Measurements from ENCODE around the gene ATAD3B. TPM values are rescaled to one million over a fixed set of nuclear protein-coding genes. Genes with fewer than 3 reads are reported as not detected.

ATAD3B gene, protein sequence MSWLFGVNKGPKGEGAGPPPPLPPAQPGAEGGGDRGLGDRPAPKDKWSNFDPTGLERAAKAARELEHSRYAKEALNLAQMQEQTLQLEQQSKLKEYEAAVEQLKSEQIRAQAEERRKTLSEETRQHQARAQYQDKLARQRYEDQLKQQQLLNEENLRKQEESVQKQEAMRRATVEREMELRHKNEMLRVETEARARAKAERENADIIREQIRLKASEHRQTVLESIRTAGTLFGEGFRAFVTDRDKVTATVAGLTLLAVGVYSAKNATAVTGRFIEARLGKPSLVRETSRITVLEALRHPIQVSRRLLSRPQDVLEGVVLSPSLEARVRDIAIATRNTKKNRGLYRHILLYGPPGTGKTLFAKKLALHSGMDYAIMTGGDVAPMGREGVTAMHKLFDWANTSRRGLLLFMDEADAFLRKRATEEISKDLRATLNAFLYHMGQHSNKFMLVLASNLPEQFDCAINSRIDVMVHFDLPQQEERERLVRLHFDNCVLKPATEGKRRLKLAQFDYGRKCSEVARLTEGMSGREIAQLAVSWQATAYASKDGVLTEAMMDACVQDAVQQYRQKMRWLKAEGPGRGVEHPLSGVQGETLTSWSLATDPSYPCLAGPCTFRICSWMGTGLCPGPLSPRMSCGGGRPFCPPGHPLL
- polyA plus RNA-seq (2011; rRNA removed) (0.13 and 0.21 TPM in 2 replicates), polyA plus RNA-seq (2017; fragmentation: RNase III; extraction: RNeasy Plus Mini Kit Qiagen cat#74134 plus additional on column Dnase treatment) (0.99 to 1.1 TPM (median 0.99 TPM) in 3 replicates), polyA minus RNA-seq (2011; rRNA and poly(A)+ RNA removed) (0.08 and 0.24 TPM in 2 replicates)
- polyA plus RNA-seq (2012; cell fraction: cytosol; rRNA removed) = 0.09 and 0.17 TPM in 2 replicates
- polyA plus RNA-seq (2012; cell fraction: nucleus; rRNA removed) = 0.08 and 0.10 TPM in 2 replicates

DNA sequence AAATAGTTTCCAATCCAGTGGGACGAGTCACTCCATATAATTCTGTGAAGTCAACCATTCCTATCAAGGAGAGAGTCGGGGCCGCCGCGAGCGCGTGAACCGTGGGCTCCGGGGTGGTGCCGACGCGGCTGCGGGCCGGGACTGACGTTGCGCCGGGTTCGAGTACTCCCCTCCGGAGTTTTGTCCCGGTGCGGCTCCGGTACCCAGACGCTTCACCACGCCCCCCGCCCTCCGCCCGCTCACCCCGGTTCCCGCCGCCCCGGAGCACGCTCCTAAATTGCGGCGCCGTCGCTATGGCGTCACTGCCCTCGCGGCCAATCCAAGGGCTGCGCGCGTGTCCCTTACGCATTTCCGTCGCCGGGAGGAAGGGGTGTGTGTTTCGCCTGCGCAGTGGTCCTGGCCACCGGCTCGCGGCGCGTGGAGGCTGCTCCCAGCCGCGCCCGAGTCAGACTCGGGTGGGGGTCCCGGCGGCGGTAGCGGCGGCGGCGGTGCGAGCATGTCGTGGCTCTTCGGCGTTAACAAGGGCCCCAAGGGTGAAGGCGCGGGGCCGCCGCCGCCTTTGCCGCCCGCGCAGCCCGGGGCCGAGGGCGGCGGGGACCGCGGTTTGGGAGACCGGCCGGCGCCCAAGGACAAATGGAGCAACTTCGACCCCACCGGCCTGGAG is at the start of gene ATAD3B:
Gene ATAD3B, plus strand, starts transcription at position 377 of the 664 bp plus-strand sequence. Its CDS starts 120 bp downstream, at position 497.
- Histone ChIP-seq H3K4me2 (no peak within 1 kb of the TSS), H3K4me1 (no peaks in the 10 kb centered on the region), H3K9me3 (no peaks in the 10 kb centered on the region), H3K4me3 (no peak within 1 kb of the TSS), H3K27ac (no peak within 1 kb of the TSS)
- WGBS (ENCODE audit: missing lambda C conversion rate) = no CpG with 5 or more reads among the region's 87 CpGs
- ATAC-seq (peak in 1 of 2 experiments; percentile 64; a peak in 1 of 6 replicates), FAIRE-seq (no peak), DNase-seq (ENCODE audit: low read depth in 1 of 2, low spot score in 1 of 2) (no peak)
- ChIA-PET CTCF (no interaction called here), POLR2A (no interaction called here)
- TF ChIP-seq NR3C1 (IDR thresholded peaks at IDR 0.05) (no peak), CBX8 (IDR thresholded peaks at IDR 0.05) (no peak), BHLHE40 (IDR thresholded peaks at IDR 0.05; ENCODE audit: low read depth, low read length) (no peak), CBX2 (IDR thresholded peaks at IDR 0.05; ENCODE audit: borderline replicate concordance, low read depth) (no peak), FOSB (CRISPR knock-in tag; IDR thresholded peaks at IDR 0.05) (no peak), KDM5A (IDR thresholded peaks at IDR 0.05) (no peak), PHF8 (IDR thresholded peaks at IDR 0.05; ENCODE audit: borderline replicate concordance, low read depth) (no peak), EHMT2 (IDR thresholded peaks at IDR 0.05; ENCODE audit: low read depth) (no peak), CHD2 (IDR thresholded peaks at IDR 0.05; ENCODE audit: low read length, partially characterized antibody) (no peak)

DNA sequence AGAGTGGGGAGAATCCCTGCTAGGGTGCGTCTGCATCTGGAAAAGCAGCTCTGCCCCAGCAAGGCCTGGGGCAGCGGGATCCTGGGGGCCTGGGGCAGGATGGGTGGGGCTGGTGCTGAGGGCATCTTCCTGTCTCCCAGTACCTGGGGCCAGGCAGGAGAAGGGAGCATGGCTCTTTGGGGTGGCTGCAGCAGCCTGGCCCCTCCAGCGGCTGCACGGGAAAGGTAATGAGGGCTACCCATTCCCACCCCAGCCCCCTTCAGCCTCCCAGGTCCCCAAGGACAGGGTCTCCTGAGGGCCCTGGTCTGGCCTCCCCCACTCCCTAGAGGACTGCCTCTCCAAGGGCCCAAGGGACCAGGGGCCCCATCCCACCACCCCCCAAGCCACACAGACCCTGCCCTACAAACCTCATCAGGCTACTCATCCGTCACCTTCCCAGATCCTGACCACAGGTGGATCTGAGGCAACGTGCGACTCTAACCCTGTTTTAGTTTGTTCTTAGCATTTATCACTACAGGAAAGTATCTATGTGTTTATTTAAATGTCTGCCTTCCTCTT is 49.6 kb upstream of the ATAD3B start:
- FAIRE-seq (no peak), ATAC-seq (no peak), DNase-seq (ENCODE audit: low read depth in 1 of 2, low spot score in 1 of 2) (no peak)
- WGBS (ENCODE audit: missing lambda C conversion rate) = 79% methylated on average over 4 of the region's 7 CpGs
- peak overlapping the region in 1 of 2 experiments; percentile 52; a peak in 2 of 6 replicates for H3K27ac ChIP-seq
- ChIA-PET POLR2A (no interaction called here), CTCF (no interaction called here)
- TF ChIP-seq POLR2AphosphoS2 (conservative IDR thresholded peaks at IDR 0.05; ENCODE audit: low read length) = no peak
- TF ChIP-seq, protein P1, sequence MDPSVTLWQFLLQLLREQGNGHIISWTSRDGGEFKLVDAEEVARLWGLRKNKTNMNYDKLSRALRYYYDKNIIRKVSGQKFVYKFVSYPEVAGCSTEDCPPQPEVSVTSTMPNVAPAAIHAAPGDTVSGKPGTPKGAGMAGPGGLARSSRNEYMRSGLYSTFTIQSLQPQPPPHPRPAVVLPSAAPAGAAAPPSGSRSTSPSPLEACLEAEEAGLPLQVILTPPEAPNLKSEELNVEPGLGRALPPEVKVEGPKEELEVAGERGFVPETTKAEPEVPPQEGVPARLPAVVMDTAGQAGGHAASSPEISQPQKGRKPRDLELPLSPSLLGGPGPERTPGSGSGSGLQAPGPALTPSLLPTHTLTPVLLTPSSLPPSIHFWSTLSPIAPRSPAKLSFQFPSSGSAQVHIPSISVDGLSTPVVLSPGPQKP (IDR thresholded peaks at IDR 0.05; ENCODE audit: low read depth, low read length) = no peak
- no peak for TF ChIP-seq SMC3 (IDR thresholded peaks at IDR 0.05)
- TF ChIP-seq SREBF2 (IDR thresholded peaks at IDR 0.05) = no peak
- TF ChIP-seq ZFP36 (IDR thresholded peaks at IDR 0.05; ENCODE audit: borderline replicate concordance, partially characterized antibody) = no peak
- TF ChIP-seq HDAC2 (IDR thresholded peaks at IDR 0.05) = no peak
- no peak for TF ChIP-seq FOSB (CRISPR knock-in tag; IDR thresholded peaks at IDR 0.05)
- no peak for TF ChIP-seq GATA3 (IDR thresholded peaks at IDR 0.05; ENCODE audit: borderline replicate concordance)
- TF ChIP-seq FOXS1 (CRISPR knock-in tag; IDR thresholded peaks at IDR 0.05) = no peak
- TF ChIP-seq CHD2 (IDR thresholded peaks at IDR 0.05; ENCODE audit: low read length, partially characterized antibody) = no peak
- TF ChIP-seq RAD21 (conservative IDR thresholded peaks at IDR 0.05 in 1 of 2, IDR thresholded peaks at IDR 0.05 in 1 of 2) = no peak
- TF ChIP-seq EP300 (IDR thresholded peaks at IDR 0.05) = no peak
- TF ChIP-seq, protein P2, sequence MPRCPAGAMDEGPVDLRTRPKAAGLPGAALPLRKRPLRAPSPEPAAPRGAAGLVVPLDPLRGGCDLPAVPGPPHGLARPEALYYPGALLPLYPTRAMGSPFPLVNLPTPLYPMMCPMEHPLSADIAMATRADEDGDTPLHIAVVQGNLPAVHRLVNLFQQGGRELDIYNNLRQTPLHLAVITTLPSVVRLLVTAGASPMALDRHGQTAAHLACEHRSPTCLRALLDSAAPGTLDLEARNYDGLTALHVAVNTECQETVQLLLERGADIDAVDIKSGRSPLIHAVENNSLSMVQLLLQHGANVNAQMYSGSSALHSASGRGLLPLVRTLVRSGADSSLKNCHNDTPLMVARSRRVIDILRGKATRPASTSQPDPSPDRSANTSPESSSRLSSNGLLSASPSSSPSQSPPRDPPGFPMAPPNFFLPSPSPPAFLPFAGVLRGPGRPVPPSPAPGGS (IDR thresholded peaks at IDR 0.05) = no peak
- TF ChIP-seq EHF (CRISPR knock-in tag; IDR thresholded peaks at IDR 0.05) = no peak
- TF ChIP-seq, protein P3, sequence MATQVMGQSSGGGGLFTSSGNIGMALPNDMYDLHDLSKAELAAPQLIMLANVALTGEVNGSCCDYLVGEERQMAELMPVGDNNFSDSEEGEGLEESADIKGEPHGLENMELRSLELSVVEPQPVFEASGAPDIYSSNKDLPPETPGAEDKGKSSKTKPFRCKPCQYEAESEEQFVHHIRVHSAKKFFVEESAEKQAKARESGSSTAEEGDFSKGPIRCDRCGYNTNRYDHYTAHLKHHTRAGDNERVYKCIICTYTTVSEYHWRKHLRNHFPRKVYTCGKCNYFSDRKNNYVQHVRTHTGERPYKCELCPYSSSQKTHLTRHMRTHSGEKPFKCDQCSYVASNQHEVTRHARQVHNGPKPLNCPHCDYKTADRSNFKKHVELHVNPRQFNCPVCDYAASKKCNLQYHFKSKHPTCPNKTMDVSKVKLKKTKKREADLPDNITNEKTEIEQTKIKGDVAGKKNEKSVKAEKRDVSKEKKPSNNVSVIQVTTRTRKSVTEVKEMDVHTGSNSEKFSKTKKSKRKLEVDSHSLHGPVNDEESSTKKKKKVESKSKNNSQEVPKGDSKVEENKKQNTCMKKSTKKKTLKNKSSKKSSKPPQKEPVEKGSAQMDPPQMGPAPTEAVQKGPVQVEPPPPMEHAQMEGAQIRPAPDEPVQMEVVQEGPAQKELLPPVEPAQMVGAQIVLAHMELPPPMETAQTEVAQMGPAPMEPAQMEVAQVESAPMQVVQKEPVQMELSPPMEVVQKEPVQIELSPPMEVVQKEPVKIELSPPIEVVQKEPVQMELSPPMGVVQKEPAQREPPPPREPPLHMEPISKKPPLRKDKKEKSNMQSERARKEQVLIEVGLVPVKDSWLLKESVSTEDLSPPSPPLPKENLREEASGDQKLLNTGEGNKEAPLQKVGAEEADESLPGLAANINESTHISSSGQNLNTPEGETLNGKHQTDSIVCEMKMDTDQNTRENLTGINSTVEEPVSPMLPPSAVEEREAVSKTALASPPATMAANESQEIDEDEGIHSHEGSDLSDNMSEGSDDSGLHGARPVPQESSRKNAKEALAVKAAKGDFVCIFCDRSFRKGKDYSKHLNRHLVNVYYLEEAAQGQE (IDR thresholded peaks at IDR 0.05) = no peak
- TF ChIP-seq ZSCAN20 (CRISPR knock-in tag; IDR thresholded peaks at IDR 0.05) = no peak
- H3K4me1 ChIP-seq = 0 out of 3 replicates have a peak, but pooled peaks cover 3% of the 10 kb centered on the region
- no peaks in the 10 kb centered on the region for H3K9me3 ChIP-seq
- H3K4me2 ChIP-seq = no peak overlapping the region
- no peak overlapping the region for H3K4me3 ChIP-seq
